GM23248 (cell line): ENCODE measurements around the gene LYPD4. TPM values are rescaled to one million over a fixed set of nuclear protein-coding genes. Genes with fewer than 3 reads are reported as not detected.
"Not testable (repeated sequence)": the region's sequence is repeated elsewhere in the genome, so short reads cannot be mapped to it uniquely, and the experiment has no call there.

Source experiments
- DNase-seq: peaks from one replicate; pipeline ENCODE4 v3.0.0-alpha.2; 2015
- H2AFZ ChIP-seq: fragments of 200-600 bp; sonication (generic); 2 replicates; pipeline ENCODE4 v1.6.1; 2016; ENCODE audit warnings: antibody characterized with exemption
- H3F3A ChIP-seq: fragments of 200-600 bp; sonication (generic); 2 replicates; pipeline ENCODE4 v1.6.1; 2016; ENCODE audit warnings: mild to moderate bottlenecking, antibody characterized with exemption, mixed run types; ENCODE audit not compliant: insufficient read depth
- H3K27ac ChIP-seq: fragments of 200-600 bp; sonication (generic); 2 replicates; pipeline ENCODE4 v1.5.1; 2016; ENCODE audit warnings: mild to moderate bottlenecking
- H3K27me3 ChIP-seq: fragments of 200-600 bp; sonication (generic); replicated peaks from 2 replicates; pipeline ENCODE4 v1.6.1; 2016; ENCODE audit warnings: mild to moderate bottlenecking; ENCODE audit not compliant: insufficient read depth
- H3K36me3 ChIP-seq: fragments of 200-600 bp; sonication (generic); 2 replicates; pipeline ENCODE4 v1.6.1; 2016; ENCODE audit warnings: low read depth, mild to moderate bottlenecking
- H3K4me1 ChIP-seq: fragments of 200-600 bp; sonication (generic); 2 replicates; pipeline ENCODE4 v1.6.1; 2016; ENCODE audit warnings: mild to moderate bottlenecking; ENCODE audit not compliant: insufficient read depth
- H3K4me2 ChIP-seq: fragments of 200-600 bp; sonication (generic); one replicate; pipeline ENCODE4 v1.6.1; 2016; ENCODE audit warnings: mild to moderate bottlenecking; ENCODE audit not compliant: unreplicated experiment
- H3K4me3 ChIP-seq: fragments of 200-600 bp; sonication (generic); 2 replicates; pipeline ENCODE4 v1.5.1; 2016; ENCODE audit warnings: mild to moderate bottlenecking
- H3K79me2 ChIP-seq: fragments of 200-600 bp; sonication (generic); 2 replicates; pipeline ENCODE4 v1.6.1; 2016; ENCODE audit warnings: mild to moderate bottlenecking; ENCODE audit not compliant: insufficient read depth
- H3K9ac ChIP-seq: fragments of 200-600 bp; sonication (generic); 2 replicates; pipeline ENCODE4 v1.6.1; 2016; ENCODE audit warnings: mild to moderate bottlenecking
- H3K9me2 ChIP-seq: fragments of 200-600 bp; sonication (generic); 2 replicates; pipeline ENCODE4 v1.6.1; 2016; ENCODE audit warnings: mixed run types, mild to moderate bottlenecking, moderate library complexity; ENCODE audit not compliant: insufficient read depth
- H3K9me3 ChIP-seq: fragments of 200-600 bp; sonication (generic); one replicate; pipeline ENCODE4 v1.6.1; 2017; ENCODE audit warnings: low read depth
- H4K20me1 ChIP-seq: fragments of 200-600 bp; sonication (generic); 2 replicates; pipeline ENCODE4 v1.6.0; 2016; ENCODE audit not compliant: insufficient read depth
- EZH2 ChIP-seq: fragments of 200-600 bp; sonication (generic); IDR thresholded peaks from 2 replicates; pipeline ENCODE4 v1.6.1; 2018; ENCODE audit warnings: antibody characterized with exemption, mild to moderate bottlenecking; ENCODE audit not compliant: insufficient read depth, poor library complexity, severe bottlenecking
- EZH2phosphoT487 ChIP-seq: fragments of 200-600 bp; sonication (generic); IDR thresholded peaks from 2 replicates; pipeline ENCODE4 v1.6.1; 2018; ENCODE audit warnings: antibody characterized with exemption, moderate library complexity, mild to moderate bottlenecking, low read depth; ENCODE audit not compliant: insufficient read depth
- WGBS, 2 experiments: methylation state at CpG; one replicate each; pipeline ENCODE4 v1.1.6; 2015 to 2017; ENCODE audit warnings: low lambda C conversion rate in 2 of 2, low coverage in 1 of 2; ENCODE audit errors: missing lambda C conversion rate in 2 of 2; 5-methylcytosine and 5-hydroxymethylcytosine counted together
- in situ Hi-C: fragments of 300-500 bp; cut with MboI; formaldehyde crosslinking; loops from 2 replicates; pipeline ENCODE4 v1.15.0; 2020
- microRNA-seq: library from miRNA; unstranded; fragments of <30 nt; microRNA quantifications from one replicate; pipeline ENCODE4, GENCODE V29; 2016; ENCODE audit warnings: borderline number of aligned reads
- polyA plus RNA-seq: library from polyadenylated mRNA; unstranded; fragments of >200 nt; fragmentation: Nextera tagmentation; extraction: Ambion mirVana; gene quantifications from 2 replicates; pipeline ENCODE4 v1.2.1, GENCODE V29; 2016
- small RNA-seq: library from RNA; depleted of rRNA; stranded (forward); fragments of <200 nt; gene quantifications from one replicate; pipeline ENCODE3, GENCODE V24; 2014; ENCODE audit warnings: low read depth, low replicate concordance
- total RNA-seq: library from RNA; depleted of rRNA; stranded (reverse); fragments of >200 nt; shearing (Covaris generic); gene quantifications from 2 replicates; pipeline ENCODE4 v1.2.3, GENCODE V29; 2014; rRNA removed

LYPD4 gene
- total and polyA plus RNA-seq, 2 experiments from 2014 or later: not detected

GRCh38 chr19:41795031-41795461, 49.4 kb downstream of the LYPD4 start:
- in situ Hi-C loops: no loop called here
- no peaks in the 10 kb centered on the region for H3K9me2 ChIP-seq
- no peaks in the 10 kb centered on the region for H3K36me3 ChIP-seq
- H3K4me3 ChIP-seq: no peak overlapping the region
- H3K79me2 ChIP-seq: no peaks in the 10 kb centered on the region
- no peaks in the 10 kb centered on the region for H3F3A ChIP-seq
- H3K9ac ChIP-seq: no peak overlapping the region
- WGBS, 2 experiments: 34 to 38% methylated on average over 5 of the region's 5 CpGs
- peaks cover 19% of the 10 kb centered on the region for H3K27me3 ChIP-seq
- H3K9me3 ChIP-seq: no peaks in the 10 kb centered on the region
- TF ChIP-seq EZH2 (no peak), EZH2phosphoT487 (no peak)
- no peak overlapping the region for H3K27ac ChIP-seq
- no peak overlapping the region for H3K4me2 ChIP-seq
- no peak overlapping the region for H2AFZ ChIP-seq
- H3K4me1 ChIP-seq: no peaks in the 10 kb centered on the region
- H4K20me1 ChIP-seq: no peaks in the 10 kb centered on the region
- peak; percentile 56 for DNase-seq

- Histone ChIP-seq H3K9me3 (no peaks in the 10 kb centered on the region), H4K20me1 (no peaks in the 10 kb centered on the region), H3K9ac (no peak overlapping the region), H3K4me3 (no peak overlapping the region), H3K36me3 (no peaks in the 10 kb centered on the region), H3K79me2 (no peaks in the 10 kb centered on the region), H3K27ac (no peak overlapping the region), H3K4me1 (no peaks in the 10 kb centered on the region), H3K27me3 (peaks cover 22% of the 10 kb centered on the region), H3K9me2 (no peaks in the 10 kb centered on the region), H3F3A (no peaks in the 10 kb centered on the region), H3K4me2 (no peak overlapping the region), H2AFZ (no peak overlapping the region)
- WGBS, 2 experiments: 0 to 2% methylated on average over 1 of the region's 1 CpG
- TF ChIP-seq EZH2phosphoT487: no peak
- no peak for TF ChIP-seq EZH2
- in situ Hi-C loops: no loop called here
- no peak for DNase-seq
Measured at GRCh38 chr19:41793414-41793727, 51.1 kb downstream of the LYPD4 start.

DNA sequence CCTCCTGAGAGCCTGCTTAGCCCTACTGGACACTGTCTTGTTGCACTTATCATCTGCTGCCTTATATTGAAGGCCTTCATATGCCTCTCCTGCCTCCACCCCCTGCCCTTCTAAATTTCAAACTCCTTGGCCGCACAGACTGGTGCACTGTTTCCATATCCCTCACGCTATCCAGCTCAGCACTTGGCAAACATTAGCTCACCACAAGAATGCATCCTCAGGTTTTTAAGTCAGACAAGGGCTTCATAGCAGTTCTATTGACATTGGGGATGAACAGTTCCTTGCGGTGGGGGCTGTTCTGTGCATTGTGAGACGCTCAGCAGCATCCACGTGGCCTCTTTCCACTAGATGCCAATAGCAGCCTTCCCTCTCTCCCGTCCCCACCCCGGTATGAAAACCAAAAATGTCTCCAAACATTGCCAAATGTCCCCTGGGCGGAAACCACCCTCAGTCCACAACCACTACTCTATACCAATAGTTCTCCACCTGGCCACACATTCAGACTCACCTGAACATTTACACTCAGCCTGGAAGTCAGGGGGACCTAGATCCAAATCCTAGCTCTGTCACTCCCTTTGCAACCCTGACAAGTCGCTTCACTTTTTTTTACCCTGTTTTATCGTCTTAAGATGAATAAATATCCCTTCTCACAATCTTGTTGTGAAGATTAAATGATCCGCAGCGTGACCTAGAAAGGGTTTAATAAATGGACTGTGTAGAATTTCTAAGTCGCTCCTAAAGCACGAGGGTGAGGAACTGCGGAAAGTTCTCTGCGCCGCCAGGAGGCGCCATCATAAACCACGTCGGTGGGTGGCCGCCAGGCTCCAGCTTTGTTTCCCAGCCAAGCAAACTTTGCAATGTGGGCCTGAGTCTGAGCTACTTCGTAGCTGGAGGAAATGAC, 51.7 kb downstream of the LYPD4 start:
- no peaks in the 10 kb centered on the region for H3K9me3 ChIP-seq
- no peak overlapping the region for H3K4me2 ChIP-seq
- H4K20me1 ChIP-seq: no peaks in the 10 kb centered on the region
- in situ Hi-C loops: no loop called here
- no peaks in the 10 kb centered on the region for H3K4me1 ChIP-seq
- no peak overlapping the region for H3K4me3 ChIP-seq
- H2AFZ ChIP-seq: no peak overlapping the region
- no peaks in the 10 kb centered on the region for H3K36me3 ChIP-seq
- peaks cover 23% of the 10 kb centered on the region for H3K27me3 ChIP-seq
- H3K9ac ChIP-seq: no peak overlapping the region
- peak; percentile 69 for DNase-seq
- no peak overlapping the region for H3K27ac ChIP-seq
- H3F3A ChIP-seq: no peaks in the 10 kb centered on the region
- H3K79me2 ChIP-seq: no peaks in the 10 kb centered on the region
- 9 to 14% methylated on average over 20 to 22 of the region's 22 CpGs for WGBS, 2 experiments
- TF ChIP-seq EZH2 (no peak), EZH2phosphoT487 (no peak)
- no peaks in the 10 kb centered on the region for H3K9me2 ChIP-seq

GRCh38 chr19:41789053-41789452, 55.4 kb downstream of the LYPD4 start:
- H3F3A ChIP-seq, H3K9me3 ChIP-seq, H3K9ac ChIP-seq, H3K36me3 ChIP-seq, H3K4me2 ChIP-seq, H3K27ac ChIP-seq, in situ Hi-C loops, H3K4me3 ChIP-seq, H3K4me1 ChIP-seq, H3K9me2 ChIP-seq, DNase-seq, H3K79me2 ChIP-seq, H4K20me1 ChIP-seq, H2AFZ ChIP-seq: not testable (repeated sequence)
- 52 to 60% methylated on average over 3 of the region's 5 CpGs for WGBS, 2 experiments
- H3K27me3 ChIP-seq: peaks cover 42% of the 10 kb centered on the region

DNA sequence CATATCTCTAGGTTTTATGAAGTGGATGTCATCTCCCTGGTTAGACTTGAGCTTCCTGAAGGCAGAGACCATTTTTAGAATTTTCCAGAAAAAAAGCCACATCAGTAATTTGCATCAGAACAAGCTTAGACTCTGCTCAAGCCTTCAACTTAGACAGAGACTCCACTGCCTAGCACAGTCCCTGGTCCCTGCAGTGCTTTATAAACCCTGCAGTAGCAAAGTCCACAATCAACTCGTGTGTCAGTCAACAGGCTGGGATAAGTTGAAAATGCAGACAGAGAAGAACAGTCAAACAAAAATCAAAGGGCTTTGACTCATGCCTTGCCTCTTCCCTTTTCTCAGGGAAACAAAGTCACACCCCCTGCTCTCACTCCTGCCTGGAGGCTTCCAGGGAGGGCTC, 56.0 kb downstream of the LYPD4 start:
- H3K9ac ChIP-seq, H4K20me1 ChIP-seq, H3F3A ChIP-seq, in situ Hi-C loops, DNase-seq, H3K27ac ChIP-seq, H2AFZ ChIP-seq, H3K4me3 ChIP-seq, H3K9me2 ChIP-seq, H3K4me2 ChIP-seq, H3K36me3 ChIP-seq, H3K79me2 ChIP-seq, H3K4me1 ChIP-seq, H3K9me3 ChIP-seq: not testable (repeated sequence)
- no CpG with 5 or more reads among the region's 1 CpG for WGBS, 2 experiments
- H3K27me3 ChIP-seq: peaks cover 41% of the 10 kb centered on the region

Small RNA genes lying within 50 kb of the gene (microRNA-seq; reads per million reads assigned to microRNA genes)
- 1.5 reads per million for gene MIR6797

Small RNA genes lying within 50 kb of the gene (small RNA-seq; reads per million reads assigned to genes)
- gene MIR6797: not detected

Other genes with a start within 250 kb of the LYPD4 start
- not detected in 2 replicates for gene CEACAM4, start 217.6 kb downstream of the LYPD4 start, total RNA-seq
- not detected in 2 replicates for gene CEACAM4, start 217.6 kb downstream of the LYPD4 start, polyA plus RNA-seq
- gene CEACAM7, start 156.4 kb downstream of the LYPD4 start, total RNA-seq: not detected in 2 replicates
- not detected in 2 replicates for gene CEACAM7, start 156.4 kb downstream of the LYPD4 start, polyA plus RNA-seq
- gene CEACAM5, start 136.1 kb downstream of the LYPD4 start, total RNA-seq: not detected in 2 replicates
- gene CEACAM5, start 136.1 kb downstream of the LYPD4 start, polyA plus RNA-seq: not detected in 2 replicates
- not detected in 2 replicates for gene CEACAM6, start 89.2 kb downstream of the LYPD4 start, total RNA-seq
- gene CEACAM6, start 89.2 kb downstream of the LYPD4 start, polyA plus RNA-seq: not detected in 2 replicates
- gene CEACAM3, start 48.1 kb downstream of the LYPD4 start, total RNA-seq: not detected in 2 replicates
- gene CEACAM3, start 48.1 kb downstream of the LYPD4 start, polyA plus RNA-seq: not detected in 2 replicates
- not detected in 2 replicates for gene DMRTC2, start 359 bp upstream of the LYPD4 start, total RNA-seq
- gene DMRTC2, start 359 bp upstream of the LYPD4 start, polyA plus RNA-seq: not detected in 2 replicates
- gene RPS19, start 15.6 kb upstream of the LYPD4 start, total RNA-seq: 296 and 881 TPM in 2 replicates
- 2,308 and 2,316 TPM in 2 replicates for gene RPS19, start 15.6 kb upstream of the LYPD4 start, polyA plus RNA-seq
- not detected in 2 replicates for gene CD79A, start 32.6 kb upstream of the LYPD4 start, total RNA-seq
- 0.49 TPM in 1 of 2 replicates, not detected in the other for gene CD79A, start 32.6 kb upstream of the LYPD4 start, polyA plus RNA-seq
- gene ARHGEF1, start 38.5 kb upstream of the LYPD4 start, total RNA-seq: 44.6 and 46.2 TPM in 2 replicates
- 44.3 and 49.6 TPM in 2 replicates for gene ARHGEF1, start 38.5 kb upstream of the LYPD4 start, polyA plus RNA-seq
- not detected in 2 replicates for gene ERFL, start 83.8 kb upstream of the LYPD4 start, total RNA-seq
- gene ERFL, start 83.8 kb upstream of the LYPD4 start, polyA plus RNA-seq: not detected in 2 replicates
- 294 and 405 TPM in 2 replicates for gene RABAC1, start 114.6 kb upstream of the LYPD4 start, total RNA-seq
- 470 and 473 TPM in 2 replicates for gene RABAC1, start 114.6 kb upstream of the LYPD4 start, polyA plus RNA-seq
- gene ATP1A3, start 149.5 kb upstream of the LYPD4 start, total RNA-seq: 0.11 and 0.63 TPM in 2 replicates
- 0.34 and 0.36 TPM in 2 replicates for gene ATP1A3, start 149.5 kb upstream of the LYPD4 start, polyA plus RNA-seq
- gene GRIK5, start 225.5 kb upstream of the LYPD4 start, total RNA-seq: not detected in 2 replicates
- gene GRIK5, start 225.5 kb upstream of the LYPD4 start, polyA plus RNA-seq: not detected in 2 replicates
- gene ZNF574, start 231.5 kb upstream of the LYPD4 start, total RNA-seq: 16.1 and 19.5 TPM in 2 replicates
- gene ZNF574, start 231.5 kb upstream of the LYPD4 start, polyA plus RNA-seq: 14.8 and 16.6 TPM in 2 replicates